ENCODE data around the gene SPEF2.

SPEF2 gene

DNA sequence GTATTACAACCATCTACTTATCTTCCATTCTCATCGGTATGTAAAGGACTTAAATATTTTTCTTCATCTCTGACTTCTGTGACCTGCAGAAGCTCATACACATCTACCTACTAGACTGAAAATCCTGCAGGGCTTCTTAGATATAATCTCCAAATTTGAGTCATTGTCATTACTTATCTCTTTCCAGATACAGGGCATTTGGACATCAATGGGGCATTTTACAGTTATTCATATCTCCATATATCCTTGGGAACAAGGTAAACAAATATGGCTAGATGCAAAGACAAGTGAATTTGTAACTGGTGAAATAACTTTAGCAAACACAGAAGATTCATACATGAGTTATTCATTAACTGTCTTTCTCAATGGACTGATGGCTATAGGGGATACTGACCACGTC, 201.4 kb downstream of the SPEF2 start (continued):
- TF ChIP-seq, protein P1, sequence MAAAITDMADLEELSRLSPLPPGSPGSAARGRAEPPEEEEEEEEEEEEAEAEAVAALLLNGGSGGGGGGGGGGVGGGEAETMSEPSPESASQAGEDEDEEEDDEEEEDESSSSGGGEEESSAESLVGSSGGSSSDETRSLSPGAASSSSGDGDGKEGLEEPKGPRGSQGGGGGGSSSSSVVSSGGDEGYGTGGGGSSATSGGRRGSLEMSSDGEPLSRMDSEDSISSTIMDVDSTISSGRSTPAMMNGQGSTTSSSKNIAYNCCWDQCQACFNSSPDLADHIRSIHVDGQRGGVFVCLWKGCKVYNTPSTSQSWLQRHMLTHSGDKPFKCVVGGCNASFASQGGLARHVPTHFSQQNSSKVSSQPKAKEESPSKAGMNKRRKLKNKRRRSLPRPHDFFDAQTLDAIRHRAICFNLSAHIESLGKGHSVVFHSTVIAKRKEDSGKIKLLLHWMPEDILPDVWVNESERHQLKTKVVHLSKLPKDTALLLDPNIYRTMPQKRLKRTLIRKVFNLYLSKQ (tag by site-specific recombination; IDR thresholded peaks at IDR 0.05; ENCODE audit: borderline replicate concordance) = no peak
- TF ChIP-seq ZNF791 (tag by site-specific recombination; IDR thresholded peaks at IDR 0.05) (no peak), ZNF664 (tag by site-specific recombination; IDR thresholded peaks at IDR 0.05) (no peak), ZNF157 (tag by site-specific recombination; IDR thresholded peaks at IDR 0.05) (no peak), MYNN (tag by site-specific recombination; IDR thresholded peaks at IDR 0.05; ENCODE audit: borderline replicate concordance) (no peak), ZNF2 (tag by site-specific recombination; IDR thresholded peaks at IDR 0.05) (no peak)
- TF ChIP-seq, protein P2, sequence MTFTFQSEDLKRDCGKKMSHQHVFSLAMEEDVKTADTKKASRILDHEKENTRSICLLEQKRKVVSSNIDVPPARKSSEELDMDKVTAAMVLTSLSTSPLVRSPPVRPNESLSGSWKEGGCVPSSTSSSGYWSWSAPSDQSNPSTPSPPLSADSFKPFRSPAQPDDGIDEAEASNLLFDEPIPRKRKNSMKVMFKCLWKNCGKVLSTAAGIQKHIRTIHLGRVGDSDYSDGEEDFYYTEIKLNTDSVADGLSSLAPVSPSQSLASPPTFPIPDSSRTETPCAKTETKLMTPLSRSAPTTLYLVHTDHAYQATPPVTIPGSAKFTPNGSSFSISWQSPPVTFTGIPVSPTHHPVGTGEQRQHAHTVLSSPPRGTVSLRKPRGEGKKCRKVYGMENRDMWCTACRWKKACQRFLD (tag by site-specific recombination; IDR thresholded peaks at IDR 0.05) = no peak
- TF ChIP-seq, protein P3, sequence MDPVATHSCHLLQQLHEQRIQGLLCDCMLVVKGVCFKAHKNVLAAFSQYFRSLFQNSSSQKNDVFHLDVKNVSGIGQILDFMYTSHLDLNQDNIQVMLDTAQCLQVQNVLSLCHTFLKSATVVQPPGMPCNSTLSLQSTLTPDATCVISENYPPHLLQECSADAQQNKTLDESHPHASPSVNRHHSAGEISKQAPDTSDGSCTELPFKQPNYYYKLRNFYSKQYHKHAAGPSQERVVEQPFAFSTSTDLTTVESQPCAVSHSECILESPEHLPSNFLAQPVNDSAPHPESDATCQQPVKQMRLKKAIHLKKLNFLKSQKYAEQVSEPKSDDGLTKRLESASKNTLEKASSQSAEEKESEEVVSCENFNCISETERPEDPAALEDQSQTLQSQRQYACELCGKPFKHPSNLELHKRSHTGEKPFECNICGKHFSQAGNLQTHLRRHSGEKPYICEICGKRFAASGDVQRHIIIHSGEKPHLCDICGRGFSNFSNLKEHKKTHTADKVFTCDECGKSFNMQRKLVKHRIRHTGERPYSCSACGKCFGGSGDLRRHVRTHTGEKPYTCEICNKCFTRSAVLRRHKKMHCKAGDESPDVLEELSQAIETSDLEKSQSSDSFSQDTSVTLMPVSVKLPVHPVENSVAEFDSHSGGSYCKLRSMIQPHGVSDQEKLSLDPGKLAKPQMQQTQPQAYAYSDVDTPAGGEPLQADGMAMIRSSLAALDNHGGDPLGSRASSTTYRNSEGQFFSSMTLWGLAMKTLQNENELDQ (tag by site-specific recombination; IDR thresholded peaks at IDR 0.05; ENCODE audit: low read depth) = no peak
- TF ChIP-seq, protein P4, sequence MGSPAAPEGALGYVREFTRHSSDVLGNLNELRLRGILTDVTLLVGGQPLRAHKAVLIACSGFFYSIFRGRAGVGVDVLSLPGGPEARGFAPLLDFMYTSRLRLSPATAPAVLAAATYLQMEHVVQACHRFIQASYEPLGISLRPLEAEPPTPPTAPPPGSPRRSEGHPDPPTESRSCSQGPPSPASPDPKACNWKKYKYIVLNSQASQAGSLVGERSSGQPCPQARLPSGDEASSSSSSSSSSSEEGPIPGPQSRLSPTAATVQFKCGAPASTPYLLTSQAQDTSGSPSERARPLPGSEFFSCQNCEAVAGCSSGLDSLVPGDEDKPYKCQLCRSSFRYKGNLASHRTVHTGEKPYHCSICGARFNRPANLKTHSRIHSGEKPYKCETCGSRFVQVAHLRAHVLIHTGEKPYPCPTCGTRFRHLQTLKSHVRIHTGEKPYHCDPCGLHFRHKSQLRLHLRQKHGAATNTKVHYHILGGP (tag by site-specific recombination; IDR thresholded peaks at IDR 0.05) = no peak

DNA sequence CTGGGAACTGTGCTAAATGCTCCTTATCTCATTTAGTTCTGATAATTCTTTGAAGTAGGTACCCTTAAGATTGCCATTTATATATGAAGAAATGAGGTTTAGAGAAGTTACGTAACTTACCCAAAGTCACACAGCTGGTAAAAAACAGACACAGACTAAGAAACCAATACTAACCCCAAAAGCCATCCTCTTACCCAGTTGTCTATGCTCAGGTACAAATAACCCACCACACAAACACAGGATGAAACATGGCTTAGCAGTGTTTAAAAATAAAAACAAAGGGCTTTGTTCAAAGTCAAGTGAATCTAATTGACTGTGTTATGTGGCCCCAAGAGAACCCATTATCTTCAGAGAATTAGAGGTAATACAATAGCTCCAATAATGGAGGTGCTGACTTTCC, 202.0 kb downstream of the SPEF2 start:
- Histone ChIP-seq H3K4me3 (ENCODE audit: low read depth, low read length) (no peak overlapping the region), H3K9me3 (ENCODE audit: control insufficient read depth, insufficient read depth, low read depth, low read length) (no peaks in the 10 kb centered on the region), H3K36me3 (ENCODE audit: control insufficient read depth in 2 of 2, insufficient read depth in 1 of 2, low read length in 2 of 2) (no peaks in the 10 kb centered on the region), H3K27ac (ENCODE audit: extremely low read depth, low read depth, low read length) (no peak overlapping the region), H3K4me1 (ENCODE audit: control insufficient read depth, insufficient read depth, low read length) (no peaks in the 10 kb centered on the region)
- CTCF ChIA-PET = no interaction called here
- POLR2A ChIA-PET = no interaction called here
- TF ChIP-seq ZNF248 (tag by site-specific recombination; IDR thresholded peaks at IDR 0.05) (no peak), ZNF112 (tag by site-specific recombination; IDR thresholded peaks at IDR 0.05) (no peak), ZSCAN30 (tag by site-specific recombination; IDR thresholded peaks at IDR 0.05) (no peak), ZNF146 (tag by site-specific recombination; IDR thresholded peaks at IDR 0.05) (no peak), ZXDB (tag by site-specific recombination; IDR thresholded peaks at IDR 0.05) (no peak), KLF7 (tag by site-specific recombination; IDR thresholded peaks at IDR 0.05; ENCODE audit: borderline replicate concordance) (no peak), ZNF426 (tag by site-specific recombination; IDR thresholded peaks at IDR 0.05) (no peak), ZSCAN23 (tag by site-specific recombination; IDR thresholded peaks at IDR 0.05) (no peak), GLIS1 (tag by site-specific recombination; IDR thresholded peaks at IDR 0.05) (no peak), ZNF677 (tag by site-specific recombination; IDR thresholded peaks at IDR 0.05) (no peak), IKZF3 (tag by site-specific recombination; IDR thresholded peaks at IDR 0.05) (no peak), ZNF514 (tag by site-specific recombination; IDR thresholded peaks at IDR 0.05) (no peak), ZNF558 (tag by site-specific recombination; IDR thresholded peaks at IDR 0.05) (no peak), ZNF19 (tag by site-specific recombination; IDR thresholded peaks at IDR 0.05; ENCODE audit: low read depth) (no peak), ZNF621 (tag by site-specific recombination; IDR thresholded peaks at IDR 0.05) (no peak), HOXD13 (CRISPR knock-in tag; IDR thresholded peaks at IDR 0.05; ENCODE audit: borderline replicate concordance) (no peak)
- TF ChIP-seq, protein P3 (tag by site-specific recombination; IDR thresholded peaks at IDR 0.05; ENCODE audit: low read depth) = no peak

Data from HEK293 (cell line).